Measurements from ENCODE around the gene OSTN.

- no peak for TF ChIP-seq CTCF (IDR thresholded peaks at IDR 0.05)
- no peak for TF ChIP-seq EZH2 (IDR thresholded peaks at IDR 0.05; ENCODE audit: borderline replicate concordance, insufficient read depth, low read depth, low read length, poor library complexity, severe bottlenecking)
Measured at GRCh38 chr3:191263850-191264249, 64.8 kb downstream of the OSTN start.

Data from B cell (primary cell).